HepG2 (cell line): Measurements from ENCODE around the gene TBC1D22A. TPM values are rescaled to one million over a fixed set of nuclear protein-coding genes. Genes with fewer than 3 reads are reported as not detected.

Source experiments
- AKAP8 ChIP-seq: sonication (generic); formaldehyde crosslinking; IDR thresholded peaks from 2 replicates; pipeline ENCODE4 v1.5.1; 2020; ENCODE audit warnings: mild to moderate bottlenecking, missing genetic modification reagents
- ARHGAP35 ChIP-seq: sonication (generic); formaldehyde crosslinking; IDR thresholded peaks from 2 replicates; pipeline ENCODE4 v1.9.0; 2022; ENCODE audit warnings: mild to moderate bottlenecking, inconsistent platforms, moderate library complexity, missing genetic modification reagents, borderline replicate concordance
- DMAP1 ChIP-seq: IDR thresholded peaks from 2 replicates; pipeline ENCODE4 v1.6.1; 2016
- DNMT1 ChIP-seq: sonication (generic); formaldehyde crosslinking; IDR thresholded peaks from 2 replicates; pipeline ENCODE4 v1.5.1; 2020; ENCODE audit warnings: mild to moderate bottlenecking, missing genetic modification reagents
- FOXJ3 ChIP-seq: sonication (generic); formaldehyde crosslinking; IDR thresholded peaks from 2 replicates; pipeline ENCODE4 v1.4.0; 2020; ENCODE audit warnings: missing genetic modification reagents, mild to moderate bottlenecking, borderline replicate concordance
- GATA4 ChIP-seq: sonication (generic); IDR thresholded peaks from 2 replicates; pipeline ENCODE4 v1.6.1; 2016; ENCODE audit warnings: antibody characterized with exemption, low read depth, borderline replicate concordance
- KAT2B ChIP-seq: fragments of 150-350 bp; IDR thresholded peaks from 2 replicates; pipeline ENCODE4 v1.6.1; 2014; ENCODE audit warnings: low read depth, low read length, borderline replicate concordance
- KLF16 ChIP-seq, 2 experiments: sonication (generic) in 1 of 2; formaldehyde crosslinking in 1 of 2; IDR thresholded peaks; 2 replicates each; pipeline versions ENCODE4 v1.6.1 to v1.8.0; 2016 to 2023; ENCODE audit warnings: missing genetic modification reagents in 2 of 2, missing compliant biosample characterization in 1 of 2
- MAZ ChIP-seq, 2 experiments: sonication (generic) in 1 of 2; formaldehyde crosslinking in 1 of 2; IDR thresholded peaks; 2 replicates each; pipeline versions ENCODE4 v1.5.0 to v1.6.1; 2012 to 2020; ENCODE audit warnings: low read depth in 2 of 2, mild to moderate bottlenecking in 2 of 2, borderline replicate concordance in 1 of 2, improper control_type of control experiment in 1 of 2, low read length in 1 of 2, missing genetic modification reagents in 1 of 2, moderate library complexity in 1 of 2
- NFRKB ChIP-seq: fragments of 450-650 bp; IDR thresholded peaks from 2 replicates; pipeline ENCODE4 v1.6.1; 2017
- PAF1 ChIP-seq: IDR thresholded peaks from 2 replicates; pipeline ENCODE4 v1.6.1; 2016; ENCODE audit warnings: missing genetic modification reagents, missing compliant biosample characterization
- PRPF4 ChIP-seq: fragments of 200-400 bp; formaldehyde crosslinking; IDR thresholded peaks from 2 replicates; pipeline ENCODE4 v1.6.1; 2016; ENCODE audit warnings: low read length, low read depth; ENCODE audit not compliant: poor library complexity, severe bottlenecking
- RCOR2 ChIP-seq: IDR thresholded peaks from 2 replicates; pipeline ENCODE4 v1.6.1; 2016; ENCODE audit warnings: missing biosample characterization, missing genetic modification reagents
- SETDB1 ChIP-seq: sonication (generic); formaldehyde crosslinking; IDR thresholded peaks from 2 replicates; pipeline ENCODE4 v1.5.1; 2020; ENCODE audit warnings: missing genetic modification reagents, mild to moderate bottlenecking, borderline replicate concordance
- SMC3 ChIP-seq: IDR thresholded peaks from 2 replicates; pipeline ENCODE4 v1.6.1; 2011; ENCODE audit warnings: low read length, improper control_type of control experiment
- TCF12 ChIP-seq, 2 experiments: fragments of 450-650 bp in 1 of 2; sonication (generic) in 1 of 2; formaldehyde crosslinking in 1 of 2; IDR thresholded peaks; 2 replicates each; pipeline versions ENCODE4 v1.6.1 to v1.8.0; 2017 to 2022; ENCODE audit warnings: antibody characterized with exemption in 1 of 2, mild to moderate bottlenecking in 1 of 2, missing genetic modification reagents in 1 of 2, moderate library complexity in 1 of 2
- ZFP41 ChIP-seq: sonication (generic); formaldehyde crosslinking; IDR thresholded peaks from 2 replicates; pipeline ENCODE4 v1.4.0; 2020; ENCODE audit warnings: mild to moderate bottlenecking, missing genetic modification reagents, borderline replicate concordance
- ZFYVE20 ChIP-seq: sonication (generic); formaldehyde crosslinking; IDR thresholded peaks from 2 replicates; pipeline ENCODE4 v1.8.0; 2023; ENCODE audit warnings: low read depth, mild to moderate bottlenecking, moderate library complexity, missing genetic modification reagents, borderline replicate concordance
- ZNF124 ChIP-seq: sonication (generic); formaldehyde crosslinking; IDR thresholded peaks from 2 replicates; pipeline ENCODE4 v1.4.0; 2020; ENCODE audit warnings: missing genetic modification reagents
- ZNF446 ChIP-seq: sonication (generic); formaldehyde crosslinking; IDR thresholded peaks from 2 replicates; pipeline ENCODE4 v1.5.0; 2020; ENCODE audit warnings: mild to moderate bottlenecking, missing genetic modification reagents
- ZNF557 ChIP-seq: sonication (generic); formaldehyde crosslinking; IDR thresholded peaks from 2 replicates; pipeline ENCODE4 v1.4.0; 2020; ENCODE audit warnings: missing genetic modification reagents
- ZNF703 ChIP-seq: sonication (generic); formaldehyde crosslinking; IDR thresholded peaks from 2 replicates; pipeline ENCODE4 v1.5.1; 2020; ENCODE audit warnings: missing genetic modification reagents, mild to moderate bottlenecking, moderate library complexity, borderline replicate concordance
- ZNF720 ChIP-seq: sonication (generic); formaldehyde crosslinking; IDR thresholded peaks from 2 replicates; pipeline ENCODE4 v1.4.0; 2020; ENCODE audit warnings: missing genetic modification reagents
- ZNF768 ChIP-seq: sonication (generic); formaldehyde crosslinking; IDR thresholded peaks from 2 replicates; pipeline ENCODE4 v1.4.0; 2020; ENCODE audit warnings: missing genetic modification reagents
- ZNF816 ChIP-seq: sonication (generic); formaldehyde crosslinking; IDR thresholded peaks from 2 replicates; pipeline ENCODE4 v1.8.0; 2022; ENCODE audit warnings: missing genetic modification reagents, mild to moderate bottlenecking, borderline replicate concordance
- ZSCAN30 ChIP-seq: sonication (generic); formaldehyde crosslinking; IDR thresholded peaks from 2 replicates; pipeline ENCODE4 v1.5.0; 2020; ENCODE audit warnings: mild to moderate bottlenecking, missing genetic modification reagents
- polyA plus RNA-seq, 8 experiments: library from polyadenylated mRNA; depleted of rRNA in 3 of 8; stranded (reverse) in 7 of 8; unstranded in 1 of 8; fragments of >200 nt; fragmentation: Illumina TruSeq in 4 of 8; extraction: Trizol in 4 of 8; gene quantifications; 2 replicates each; pipeline versions ENCODE4 v1.2.1 to v1.2.3, GENCODE V29; 2011 to 2016; ENCODE audit warnings: low read depth in 4 of 8, missing spikeins in 1 of 8, mixed read lengths in 1 of 8; ENCODE audit not compliant: insufficient read depth in 1 of 8
- total RNA-seq, 5 experiments: library from RNA; depleted of rRNA; stranded (reverse); fragments of >200 nt; fragmentation: Illumina TruSeq; extraction: Trizol; gene quantifications; 2 replicates each; pipeline ENCODE4 v1.2.3, GENCODE V29; 2016; ENCODE audit warnings: low read depth in 1 of 5
- TF ChIP-seq, protein P1 (sequence below): sonication (generic); formaldehyde crosslinking; IDR thresholded peaks from 2 replicates; pipeline ENCODE4 v1.5.1; 2020; ENCODE audit warnings: mild to moderate bottlenecking, moderate library complexity, missing genetic modification reagents
- TF ChIP-seq, protein P2 (sequence below): sonication (generic); formaldehyde crosslinking; IDR thresholded peaks from 2 replicates; pipeline ENCODE4 v1.4.0; 2020; ENCODE audit warnings: missing genetic modification reagents

TBC1D22A gene
- total and polyA plus RNA-seq, 2 of the 13 experiments (the other 11 are each of a cell fraction or from before 2014, with no cell fraction given), result 17.3 to 18.0 TPM

- peak; percentile 98 for TF ChIP-seq AKAP8
- TF ChIP-seq MAZ (IDR thresholded peaks at IDR 0.05; ENCODE audit: borderline replicate concordance, low read depth, low read length), result no peak
- peak; percentile 94 for TF ChIP-seq MAZ (CRISPR knock-in tag; IDR thresholded peaks at IDR 0.05; ENCODE audit: low read depth)
- no peak for TF ChIP-seq ZNF768
- TF ChIP-seq SETDB1 (CRISPR knock-in tag), result no peak
- 0 out of 2 replicates have a peak, but pooled peaks have one; percentile 53 for TF ChIP-seq ZFP41 (CRISPR knock-in tag)
- no peak for TF ChIP-seq FOXJ3 (CRISPR knock-in tag)
- no peak for TF ChIP-seq ARHGAP35
- no peak for TF ChIP-seq KAT2B
- no peak for TF ChIP-seq PAF1 (CRISPR knock-in tag)
- no peak for TF ChIP-seq ZFYVE20
- TF ChIP-seq TCF12 (IDR thresholded peaks at IDR 0.05), result no peak
- peak; percentile 43; the same call in 1 of the 2 replicates for TF ChIP-seq TCF12 (CRISPR knock-in tag; IDR thresholded peaks at IDR 0.05)
- TF ChIP-seq ZNF720, result no peak
- no peak for TF ChIP-seq RCOR2 (CRISPR knock-in tag)
- TF ChIP-seq GATA4, result peak; percentile 44; the same call in 1 of the 2 replicates
- no peak for TF ChIP-seq ZSCAN30 (CRISPR knock-in tag)
- peak in 1 of 2 experiments; percentile 68; a peak in 1 of 4 replicates for TF ChIP-seq KLF16 (CRISPR knock-in tag; IDR thresholded peaks at IDR 0.05)
- TF ChIP-seq NFRKB, result no peak
- TF ChIP-seq PRPF4, result no peak
- no peak for TF ChIP-seq ZNF816 (CRISPR knock-in tag)
- 0 out of 2 replicates have a peak, but pooled peaks have one; percentile 73 for TF ChIP-seq ZNF557 (CRISPR knock-in tag)
- no peak for TF ChIP-seq SMC3
- TF ChIP-seq DNMT1, result no peak; the same call in none of the 2 replicates
- no peak for TF ChIP-seq ZNF446 (CRISPR knock-in tag)
- peak; percentile 82; the same call in 1 of the 2 replicates for TF ChIP-seq ZNF124
- peak; percentile 93 for TF ChIP-seq DMAP1 (CRISPR knock-in tag)
- TF ChIP-seq ZNF703 (CRISPR knock-in tag), result no peak
- TF ChIP-seq, protein P1, sequence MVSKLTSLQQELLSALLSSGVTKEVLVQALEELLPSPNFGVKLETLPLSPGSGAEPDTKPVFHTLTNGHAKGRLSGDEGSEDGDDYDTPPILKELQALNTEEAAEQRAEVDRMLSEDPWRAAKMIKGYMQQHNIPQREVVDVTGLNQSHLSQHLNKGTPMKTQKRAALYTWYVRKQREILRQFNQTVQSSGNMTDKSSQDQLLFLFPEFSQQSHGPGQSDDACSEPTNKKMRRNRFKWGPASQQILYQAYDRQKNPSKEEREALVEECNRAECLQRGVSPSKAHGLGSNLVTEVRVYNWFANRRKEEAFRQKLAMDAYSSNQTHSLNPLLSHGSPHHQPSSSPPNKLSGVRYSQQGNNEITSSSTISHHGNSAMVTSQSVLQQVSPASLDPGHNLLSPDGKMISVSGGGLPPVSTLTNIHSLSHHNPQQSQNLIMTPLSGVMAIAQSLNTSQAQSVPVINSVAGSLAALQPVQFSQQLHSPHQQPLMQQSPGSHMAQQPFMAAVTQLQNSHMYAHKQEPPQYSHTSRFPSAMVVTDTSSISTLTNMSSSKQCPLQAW (CRISPR knock-in tag), result peak; percentile 92
- TF ChIP-seq, protein P2, sequence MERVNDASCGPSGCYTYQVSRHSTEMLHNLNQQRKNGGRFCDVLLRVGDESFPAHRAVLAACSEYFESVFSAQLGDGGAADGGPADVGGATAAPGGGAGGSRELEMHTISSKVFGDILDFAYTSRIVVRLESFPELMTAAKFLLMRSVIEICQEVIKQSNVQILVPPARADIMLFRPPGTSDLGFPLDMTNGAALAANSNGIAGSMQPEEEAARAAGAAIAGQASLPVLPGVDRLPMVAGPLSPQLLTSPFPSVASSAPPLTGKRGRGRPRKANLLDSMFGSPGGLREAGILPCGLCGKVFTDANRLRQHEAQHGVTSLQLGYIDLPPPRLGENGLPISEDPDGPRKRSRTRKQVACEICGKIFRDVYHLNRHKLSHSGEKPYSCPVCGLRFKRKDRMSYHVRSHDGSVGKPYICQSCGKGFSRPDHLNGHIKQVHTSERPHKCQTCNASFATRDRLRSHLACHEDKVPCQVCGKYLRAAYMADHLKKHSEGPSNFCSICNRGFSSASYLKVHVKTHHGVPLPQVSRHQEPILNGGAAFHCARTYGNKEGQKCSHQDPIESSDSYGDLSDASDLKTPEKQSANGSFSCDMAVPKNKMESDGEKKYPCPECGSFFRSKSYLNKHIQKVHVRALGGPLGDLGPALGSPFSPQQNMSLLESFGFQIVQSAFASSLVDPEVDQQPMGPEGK (CRISPR knock-in tag), result peak; percentile 97
These were observed 31.0 kb upstream of the TBC1D22A start (continued) for GRCh38 chr22:46731246-46732040.
